ENCODE data around the gene MAP3K5. TPM values are rescaled to one million over a fixed set of nuclear protein-coding genes. Genes with fewer than 3 reads are reported as not detected.

The MAP3K5 gene
- total and polyA plus RNA-seq, 2 of the 8 experiments (the other 6 are each of a cell fraction or from before 2014, with no cell fraction given): 0.63 to 2.6 TPM

DNA sequence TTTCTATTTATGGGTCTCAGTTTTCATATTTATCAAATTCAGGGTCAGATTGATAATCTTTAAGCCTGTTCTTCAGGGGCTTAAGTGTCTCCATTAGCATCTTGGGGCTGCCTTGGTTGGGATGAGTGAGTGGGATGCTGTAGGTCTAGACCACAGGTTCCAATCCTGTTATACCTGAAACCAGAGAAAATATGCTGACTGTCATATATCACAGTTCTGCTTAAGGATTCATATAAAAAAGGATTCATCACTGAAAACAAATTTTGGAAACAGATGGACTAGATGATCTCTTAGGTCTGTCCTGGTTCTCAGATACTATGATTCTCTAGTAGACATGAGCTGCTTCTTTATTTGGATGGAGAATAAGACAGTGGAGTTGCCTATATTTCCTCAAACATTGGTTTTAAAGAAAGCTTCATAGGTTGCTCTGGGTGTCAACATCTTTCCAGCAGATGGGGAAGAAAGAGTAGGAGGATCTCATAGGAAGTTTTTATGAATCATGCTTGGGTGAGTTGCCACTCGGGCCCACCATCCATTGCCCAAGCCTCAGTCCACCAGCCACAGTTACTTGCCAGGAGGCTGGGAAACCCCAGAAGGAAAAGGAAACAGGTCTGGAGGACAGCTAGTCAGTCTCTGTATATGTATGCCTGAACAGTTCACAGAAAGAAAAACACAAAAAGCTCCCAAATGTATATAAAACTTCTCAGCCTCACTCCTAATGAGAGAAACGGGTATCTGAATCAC is 199.2 kb downstream of the MAP3K5 start (continued):
- TF ChIP-seq, protein P1, sequence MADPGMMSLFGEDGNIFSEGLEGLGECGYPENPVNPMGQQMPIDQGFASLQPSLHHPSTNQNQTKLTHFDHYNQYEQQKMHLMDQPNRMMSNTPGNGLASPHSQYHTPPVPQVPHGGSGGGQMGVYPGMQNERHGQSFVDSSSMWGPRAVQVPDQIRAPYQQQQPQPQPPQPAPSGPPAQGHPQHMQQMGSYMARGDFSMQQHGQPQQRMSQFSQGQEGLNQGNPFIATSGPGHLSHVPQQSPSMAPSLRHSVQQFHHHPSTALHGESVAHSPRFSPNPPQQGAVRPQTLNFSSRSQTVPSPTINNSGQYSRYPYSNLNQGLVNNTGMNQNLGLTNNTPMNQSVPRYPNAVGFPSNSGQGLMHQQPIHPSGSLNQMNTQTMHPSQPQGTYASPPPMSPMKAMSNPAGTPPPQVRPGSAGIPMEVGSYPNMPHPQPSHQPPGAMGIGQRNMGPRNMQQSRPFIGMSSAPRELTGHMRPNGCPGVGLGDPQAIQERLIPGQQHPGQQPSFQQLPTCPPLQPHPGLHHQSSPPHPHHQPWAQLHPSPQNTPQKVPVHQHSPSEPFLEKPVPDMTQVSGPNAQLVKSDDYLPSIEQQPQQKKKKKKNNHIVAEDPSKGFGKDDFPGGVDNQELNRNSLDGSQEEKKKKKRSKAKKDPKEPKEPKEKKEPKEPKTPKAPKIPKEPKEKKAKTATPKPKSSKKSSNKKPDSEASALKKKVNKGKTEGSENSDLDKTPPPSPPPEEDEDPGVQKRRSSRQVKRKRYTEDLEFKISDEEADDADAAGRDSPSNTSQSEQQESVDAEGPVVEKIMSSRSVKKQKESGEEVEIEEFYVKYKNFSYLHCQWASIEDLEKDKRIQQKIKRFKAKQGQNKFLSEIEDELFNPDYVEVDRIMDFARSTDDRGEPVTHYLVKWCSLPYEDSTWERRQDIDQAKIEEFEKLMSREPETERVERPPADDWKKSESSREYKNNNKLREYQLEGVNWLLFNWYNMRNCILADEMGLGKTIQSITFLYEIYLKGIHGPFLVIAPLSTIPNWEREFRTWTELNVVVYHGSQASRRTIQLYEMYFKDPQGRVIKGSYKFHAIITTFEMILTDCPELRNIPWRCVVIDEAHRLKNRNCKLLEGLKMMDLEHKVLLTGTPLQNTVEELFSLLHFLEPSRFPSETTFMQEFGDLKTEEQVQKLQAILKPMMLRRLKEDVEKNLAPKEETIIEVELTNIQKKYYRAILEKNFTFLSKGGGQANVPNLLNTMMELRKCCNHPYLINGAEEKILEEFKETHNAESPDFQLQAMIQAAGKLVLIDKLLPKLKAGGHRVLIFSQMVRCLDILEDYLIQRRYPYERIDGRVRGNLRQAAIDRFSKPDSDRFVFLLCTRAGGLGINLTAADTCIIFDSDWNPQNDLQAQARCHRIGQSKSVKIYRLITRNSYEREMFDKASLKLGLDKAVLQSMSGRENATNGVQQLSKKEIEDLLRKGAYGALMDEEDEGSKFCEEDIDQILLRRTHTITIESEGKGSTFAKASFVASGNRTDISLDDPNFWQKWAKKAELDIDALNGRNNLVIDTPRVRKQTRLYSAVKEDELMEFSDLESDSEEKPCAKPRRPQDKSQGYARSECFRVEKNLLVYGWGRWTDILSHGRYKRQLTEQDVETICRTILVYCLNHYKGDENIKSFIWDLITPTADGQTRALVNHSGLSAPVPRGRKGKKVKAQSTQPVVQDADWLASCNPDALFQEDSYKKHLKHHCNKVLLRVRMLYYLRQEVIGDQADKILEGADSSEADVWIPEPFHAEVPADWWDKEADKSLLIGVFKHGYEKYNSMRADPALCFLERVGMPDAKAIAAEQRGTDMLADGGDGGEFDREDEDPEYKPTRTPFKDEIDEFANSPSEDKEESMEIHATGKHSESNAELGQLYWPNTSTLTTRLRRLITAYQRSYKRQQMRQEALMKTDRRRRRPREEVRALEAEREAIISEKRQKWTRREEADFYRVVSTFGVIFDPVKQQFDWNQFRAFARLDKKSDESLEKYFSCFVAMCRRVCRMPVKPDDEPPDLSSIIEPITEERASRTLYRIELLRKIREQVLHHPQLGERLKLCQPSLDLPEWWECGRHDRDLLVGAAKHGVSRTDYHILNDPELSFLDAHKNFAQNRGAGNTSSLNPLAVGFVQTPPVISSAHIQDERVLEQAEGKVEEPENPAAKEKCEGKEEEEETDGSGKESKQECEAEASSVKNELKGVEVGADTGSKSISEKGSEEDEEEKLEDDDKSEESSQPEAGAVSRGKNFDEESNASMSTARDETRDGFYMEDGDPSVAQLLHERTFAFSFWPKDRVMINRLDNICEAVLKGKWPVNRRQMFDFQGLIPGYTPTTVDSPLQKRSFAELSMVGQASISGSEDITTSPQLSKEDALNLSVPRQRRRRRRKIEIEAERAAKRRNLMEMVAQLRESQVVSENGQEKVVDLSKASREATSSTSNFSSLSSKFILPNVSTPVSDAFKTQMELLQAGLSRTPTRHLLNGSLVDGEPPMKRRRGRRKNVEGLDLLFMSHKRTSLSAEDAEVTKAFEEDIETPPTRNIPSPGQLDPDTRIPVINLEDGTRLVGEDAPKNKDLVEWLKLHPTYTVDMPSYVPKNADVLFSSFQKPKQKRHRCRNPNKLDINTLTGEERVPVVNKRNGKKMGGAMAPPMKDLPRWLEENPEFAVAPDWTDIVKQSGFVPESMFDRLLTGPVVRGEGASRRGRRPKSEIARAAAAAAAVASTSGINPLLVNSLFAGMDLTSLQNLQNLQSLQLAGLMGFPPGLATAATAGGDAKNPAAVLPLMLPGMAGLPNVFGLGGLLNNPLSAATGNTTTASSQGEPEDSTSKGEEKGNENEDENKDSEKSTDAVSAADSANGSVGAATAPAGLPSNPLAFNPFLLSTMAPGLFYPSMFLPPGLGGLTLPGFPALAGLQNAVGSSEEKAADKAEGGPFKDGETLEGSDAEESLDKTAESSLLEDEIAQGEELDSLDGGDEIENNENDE (IDR thresholded peaks at IDR 0.05; ENCODE audit: insufficient replicate concordance, low read length): no peak
- TF ChIP-seq SRF (IDR thresholded peaks at IDR 0.05; ENCODE audit: low read depth, low read length) (no peak), BCL11A (IDR thresholded peaks at IDR 0.05; ENCODE audit: low read depth in 2 of 2, low read length in 2 of 2) (no peak), RBBP5 (IDR thresholded peaks at IDR 0.05; ENCODE audit: borderline replicate concordance, low read depth, low read length) (no peak), JUND (IDR thresholded peaks at IDR 0.05; ENCODE audit: low read length) (no peak), TCF12 (IDR thresholded peaks at IDR 0.05; ENCODE audit: low read depth, low read length) (no peak)
- TF ChIP-seq, protein P2, sequence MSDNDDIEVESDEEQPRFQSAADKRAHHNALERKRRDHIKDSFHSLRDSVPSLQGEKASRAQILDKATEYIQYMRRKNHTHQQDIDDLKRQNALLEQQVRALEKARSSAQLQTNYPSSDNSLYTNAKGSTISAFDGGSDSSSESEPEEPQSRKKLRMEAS (IDR thresholded peaks at IDR 0.05): no peak

All from H1 (cell line).